GM23338 (cell line): ENCODE results near the gene ARPC4.

ENCODE experiments used
- CREB1 ChIP-seq: fragments of 250-450 bp; sonication (Bioruptor Pico); IDR thresholded peaks from 2 replicates; pipeline ENCODE4 v1.5.0; 2020; ENCODE audit warnings: low read depth, mild to moderate bottlenecking, moderate library complexity
- EZH2 ChIP-seq: fragments of 200-600 bp; sonication (generic); IDR thresholded peaks from one replicate; pipeline ENCODE4 v1.8.0; 2017; ENCODE audit warnings: antibody characterized with exemption, mild to moderate bottlenecking, low read depth; ENCODE audit not compliant: unreplicated experiment
- EZH2phosphoT487 ChIP-seq: fragments of 200-600 bp; sonication (generic); IDR thresholded peaks from one replicate; pipeline ENCODE4 v1.8.1; 2018; ENCODE audit warnings: antibody characterized with exemption; ENCODE audit not compliant: unreplicated experiment
- JUNB ChIP-seq: IDR thresholded peaks from one replicate; pipeline ENCODE4 v1.6.1; 2016; ENCODE audit warnings: antibody characterized with exemption; ENCODE audit not compliant: unreplicated experiment
- NANOG ChIP-seq: IDR thresholded peaks from 2 replicates; pipeline ENCODE4 v1.6.1; 2016; ENCODE audit warnings: antibody characterized with exemption, borderline replicate concordance
- POLR2AphosphoS5 ChIP-seq: IDR thresholded peaks from 2 replicates; pipeline ENCODE4 v1.6.1; 2016; ENCODE audit warnings: antibody characterized with exemption, low read depth
- STAT1 ChIP-seq: IDR thresholded peaks from one replicate; pipeline ENCODE4 v1.6.1; 2016; ENCODE audit warnings: antibody characterized with exemption; ENCODE audit not compliant: unreplicated experiment
- ZNF114 ChIP-seq: fragments of 250-450 bp; sonication (Bioruptor Pico); IDR thresholded peaks from 2 replicates; pipeline ENCODE4 v1.5.0; 2020; ENCODE audit warnings: mild to moderate bottlenecking, moderate library complexity
- TF ChIP-seq, protein P1 (sequence below), 2 experiments: fragments of 200-600 bp in 1 of 2; sonication (generic) in 1 of 2; conservative IDR thresholded peaks; 2 replicates each; pipeline versions ENCODE4 v1.5.1 to v1.6.1; 2016 to 2017; ENCODE audit warnings: antibody characterized with exemption in 2 of 2, low read depth in 2 of 2, mild to moderate bottlenecking in 2 of 2, moderate library complexity in 1 of 2
- TF ChIP-seq, protein P2 (sequence below): IDR thresholded peaks from one replicate; pipeline ENCODE4 v1.6.1; 2018; ENCODE audit warnings: antibody characterized with exemption; ENCODE audit not compliant: unreplicated experiment

- TF ChIP-seq, protein P1, sequence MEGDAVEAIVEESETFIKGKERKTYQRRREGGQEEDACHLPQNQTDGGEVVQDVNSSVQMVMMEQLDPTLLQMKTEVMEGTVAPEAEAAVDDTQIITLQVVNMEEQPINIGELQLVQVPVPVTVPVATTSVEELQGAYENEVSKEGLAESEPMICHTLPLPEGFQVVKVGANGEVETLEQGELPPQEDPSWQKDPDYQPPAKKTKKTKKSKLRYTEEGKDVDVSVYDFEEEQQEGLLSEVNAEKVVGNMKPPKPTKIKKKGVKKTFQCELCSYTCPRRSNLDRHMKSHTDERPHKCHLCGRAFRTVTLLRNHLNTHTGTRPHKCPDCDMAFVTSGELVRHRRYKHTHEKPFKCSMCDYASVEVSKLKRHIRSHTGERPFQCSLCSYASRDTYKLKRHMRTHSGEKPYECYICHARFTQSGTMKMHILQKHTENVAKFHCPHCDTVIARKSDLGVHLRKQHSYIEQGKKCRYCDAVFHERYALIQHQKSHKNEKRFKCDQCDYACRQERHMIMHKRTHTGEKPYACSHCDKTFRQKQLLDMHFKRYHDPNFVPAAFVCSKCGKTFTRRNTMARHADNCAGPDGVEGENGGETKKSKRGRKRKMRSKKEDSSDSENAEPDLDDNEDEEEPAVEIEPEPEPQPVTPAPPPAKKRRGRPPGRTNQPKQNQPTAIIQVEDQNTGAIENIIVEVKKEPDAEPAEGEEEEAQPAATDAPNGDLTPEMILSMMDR (conservative IDR thresholded peaks at IDR 0.05; ENCODE audit: low read depth in 2 of 2), result no peak
- no peak for TF ChIP-seq EZH2
- TF ChIP-seq EZH2phosphoT487, result no peak
- no peak for TF ChIP-seq CREB1 (CRISPR knock-in tag)
- no peak for TF ChIP-seq POLR2AphosphoS5
- no peak for TF ChIP-seq NANOG
- TF ChIP-seq, protein P2, sequence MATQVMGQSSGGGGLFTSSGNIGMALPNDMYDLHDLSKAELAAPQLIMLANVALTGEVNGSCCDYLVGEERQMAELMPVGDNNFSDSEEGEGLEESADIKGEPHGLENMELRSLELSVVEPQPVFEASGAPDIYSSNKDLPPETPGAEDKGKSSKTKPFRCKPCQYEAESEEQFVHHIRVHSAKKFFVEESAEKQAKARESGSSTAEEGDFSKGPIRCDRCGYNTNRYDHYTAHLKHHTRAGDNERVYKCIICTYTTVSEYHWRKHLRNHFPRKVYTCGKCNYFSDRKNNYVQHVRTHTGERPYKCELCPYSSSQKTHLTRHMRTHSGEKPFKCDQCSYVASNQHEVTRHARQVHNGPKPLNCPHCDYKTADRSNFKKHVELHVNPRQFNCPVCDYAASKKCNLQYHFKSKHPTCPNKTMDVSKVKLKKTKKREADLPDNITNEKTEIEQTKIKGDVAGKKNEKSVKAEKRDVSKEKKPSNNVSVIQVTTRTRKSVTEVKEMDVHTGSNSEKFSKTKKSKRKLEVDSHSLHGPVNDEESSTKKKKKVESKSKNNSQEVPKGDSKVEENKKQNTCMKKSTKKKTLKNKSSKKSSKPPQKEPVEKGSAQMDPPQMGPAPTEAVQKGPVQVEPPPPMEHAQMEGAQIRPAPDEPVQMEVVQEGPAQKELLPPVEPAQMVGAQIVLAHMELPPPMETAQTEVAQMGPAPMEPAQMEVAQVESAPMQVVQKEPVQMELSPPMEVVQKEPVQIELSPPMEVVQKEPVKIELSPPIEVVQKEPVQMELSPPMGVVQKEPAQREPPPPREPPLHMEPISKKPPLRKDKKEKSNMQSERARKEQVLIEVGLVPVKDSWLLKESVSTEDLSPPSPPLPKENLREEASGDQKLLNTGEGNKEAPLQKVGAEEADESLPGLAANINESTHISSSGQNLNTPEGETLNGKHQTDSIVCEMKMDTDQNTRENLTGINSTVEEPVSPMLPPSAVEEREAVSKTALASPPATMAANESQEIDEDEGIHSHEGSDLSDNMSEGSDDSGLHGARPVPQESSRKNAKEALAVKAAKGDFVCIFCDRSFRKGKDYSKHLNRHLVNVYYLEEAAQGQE, result no peak
- no peak for TF ChIP-seq ZNF114 (CRISPR knock-in tag)
- TF ChIP-seq JUNB, result no peak
- no peak for TF ChIP-seq STAT1
These were observed 15.1 kb downstream of the ARPC4 start for GRCh38 chr3:9807981-9808344.
